GM19240 (cell line): ENCODE results near the gene IL12RB1.

Experiments used
- DNase-seq: peaks from one replicate; pipeline ENCODE4 v3.0.0; 2011; ENCODE audit warnings: low spot score; ENCODE audit not compliant: insufficient read length

The IL12RB1 gene

DNA sequence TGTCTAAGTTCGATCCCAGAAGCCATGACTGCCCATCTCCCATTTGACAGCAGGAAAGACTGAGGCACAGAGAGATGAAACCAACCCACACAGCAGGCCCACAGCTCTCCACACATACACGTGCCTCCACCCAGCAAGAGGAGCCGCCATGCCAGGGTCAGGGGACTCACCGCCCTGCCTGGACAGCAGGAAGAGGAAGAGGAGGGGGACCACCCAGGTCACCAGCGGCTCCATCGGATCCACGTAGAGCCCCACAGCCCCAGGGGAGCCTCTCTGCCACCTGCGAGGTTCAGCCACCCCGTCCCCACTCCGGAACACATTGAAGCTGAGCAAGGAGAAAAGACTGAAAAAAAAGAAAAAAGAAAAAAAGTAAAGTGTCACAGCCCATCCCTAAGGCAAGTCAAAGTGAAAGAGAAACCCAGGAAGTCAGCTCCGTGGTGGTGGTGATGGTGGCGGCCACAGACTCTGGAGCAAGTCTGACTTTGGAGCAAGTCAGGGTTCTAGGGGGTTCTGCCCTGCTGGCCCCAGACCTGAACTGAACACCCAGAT lies at the start of gene IL12RB1:
IL12RB1 (minus strand) TSS at position 345 of the 549 bp plus-strand sequence; CDS start at position 234, 111 bp downstream.
- DNase-seq, result peak; percentile 51

GRCh38 chr19:18135712-18136584 lies 49.2 kb upstream of the IL12RB1 start:
- DNase-seq, result no peak

GRCh38 chr19:18131841-18132596 lies 45.3 kb upstream of the IL12RB1 start:
- no peak for DNase-seq

GRCh38 chr19:18130523-18131242 lies 43.9 kb upstream of the IL12RB1 start:
- DNase-seq, result no peak

DNA sequence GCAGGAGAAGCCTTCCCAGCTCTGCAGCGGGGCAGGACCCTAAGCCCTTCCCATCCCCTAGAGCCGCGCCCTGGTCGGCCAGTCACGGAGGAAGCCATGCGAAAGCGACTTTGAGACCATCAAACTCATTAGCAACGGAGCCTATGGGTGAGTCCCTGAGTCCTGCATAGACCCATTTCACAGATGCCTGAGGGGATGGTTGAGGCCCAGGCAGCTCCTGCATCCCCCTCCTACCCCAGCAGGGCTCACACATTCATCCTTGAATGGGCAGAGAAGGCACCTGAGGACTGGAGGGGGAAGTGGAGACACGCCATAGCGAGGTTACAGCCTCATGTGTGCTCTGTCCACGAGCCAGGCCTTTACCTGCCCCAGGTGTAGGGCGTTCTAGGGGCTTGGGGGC lies 42.1 kb upstream of the IL12RB1 start:
- no peak for DNase-seq

GRCh38 chr19:18128044-18128443 lies 41.3 kb upstream of the IL12RB1 start:
- DNase-seq, result no peak

DNA sequence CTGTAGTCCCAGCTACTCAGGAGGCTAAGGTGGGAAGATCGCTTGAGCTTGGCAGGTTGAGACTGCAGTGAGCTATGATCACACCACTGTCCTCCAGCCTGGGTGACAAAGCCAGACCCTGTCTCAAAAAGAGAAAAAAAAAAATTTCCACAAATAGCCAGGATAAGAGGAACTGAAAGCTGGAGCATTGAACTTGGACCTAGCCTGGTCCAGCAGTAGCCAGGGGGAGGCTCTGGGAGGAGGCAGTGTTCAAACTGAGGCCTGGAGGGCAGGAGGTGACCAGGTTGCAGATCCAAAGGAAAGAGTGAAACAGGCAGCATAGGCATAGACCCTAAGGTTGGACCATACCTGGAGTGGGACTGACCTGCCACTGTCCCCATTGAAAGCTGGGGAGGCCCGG lies 39.4 kb upstream of the IL12RB1 start:
- DNase-seq, result no peak

- DNase-seq, result no peak
Measured at GRCh38 chr19:18123819-18124218, 37.1 kb upstream of the IL12RB1 start.

DNA sequence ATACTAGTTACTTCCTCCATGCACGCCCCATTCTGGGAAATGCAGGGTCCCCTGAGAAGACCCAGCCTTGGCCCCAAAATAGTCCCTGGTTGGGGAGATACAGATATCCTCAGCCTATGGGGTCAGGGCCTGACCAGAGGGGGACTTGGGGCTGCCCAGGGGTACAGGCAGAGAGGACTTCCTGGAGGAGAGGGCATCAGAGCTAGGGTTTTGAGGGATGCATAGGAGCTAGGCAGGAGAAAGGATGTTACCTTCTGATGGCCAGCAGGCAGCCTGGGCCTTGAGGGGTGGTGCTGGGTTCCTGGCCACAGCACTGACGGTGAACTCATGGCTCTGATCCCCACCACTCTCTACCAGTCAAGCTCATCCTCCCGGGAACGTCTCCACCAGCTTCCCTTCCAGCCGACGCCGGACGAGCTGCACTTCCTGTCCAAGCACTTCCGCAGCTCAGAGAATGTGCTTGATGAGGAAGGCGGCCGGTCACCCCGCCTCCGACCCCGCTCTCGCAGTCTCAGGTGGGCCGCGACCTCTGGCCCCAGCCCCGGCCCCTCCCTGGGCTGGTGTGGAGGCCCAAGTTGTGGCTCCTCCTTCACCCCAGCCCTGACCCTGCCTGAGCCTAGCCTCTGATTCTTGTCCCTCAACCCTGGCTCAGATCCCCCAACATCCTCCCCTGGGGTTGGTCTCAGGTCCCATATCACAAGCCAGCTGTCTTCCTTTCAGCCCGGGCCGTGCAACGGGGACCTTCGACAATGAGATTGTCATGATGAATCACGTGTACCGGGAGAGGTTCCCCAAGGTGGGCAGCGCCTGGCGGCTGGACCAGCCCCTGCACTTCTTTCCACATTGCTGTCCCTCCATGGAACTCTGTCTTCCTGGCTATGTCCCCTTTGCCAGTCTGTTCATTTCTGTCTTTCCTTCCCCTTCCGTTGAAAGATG lies 36.4 kb upstream of the IL12RB1 start:
- DNase-seq, result no peak

DNA sequence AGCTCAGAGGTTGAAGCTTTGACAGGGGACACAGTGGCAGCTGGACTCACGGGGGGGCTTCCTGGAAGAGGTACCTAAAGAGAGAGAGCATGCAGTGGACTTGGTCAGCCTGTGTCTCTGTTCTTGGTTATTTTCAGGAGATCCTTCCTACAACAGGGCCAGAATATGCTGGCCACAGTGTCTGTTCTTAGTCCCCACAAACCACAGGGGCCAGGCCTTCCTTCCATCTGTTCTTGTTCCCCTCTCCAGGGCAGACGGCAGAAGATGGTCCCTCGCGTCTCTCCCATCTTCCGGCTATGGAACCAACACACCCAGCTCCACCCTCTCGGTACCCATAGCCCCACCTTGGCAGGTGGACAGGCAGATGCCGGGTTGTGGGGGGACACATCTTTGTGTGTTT lies 35.7 kb upstream of the IL12RB1 start:
- DNase-seq, result no peak

GRCh38 chr19:18121166-18121565 lies 34.4 kb upstream of the IL12RB1 start:
- DNase-seq, result no peak

DNA sequence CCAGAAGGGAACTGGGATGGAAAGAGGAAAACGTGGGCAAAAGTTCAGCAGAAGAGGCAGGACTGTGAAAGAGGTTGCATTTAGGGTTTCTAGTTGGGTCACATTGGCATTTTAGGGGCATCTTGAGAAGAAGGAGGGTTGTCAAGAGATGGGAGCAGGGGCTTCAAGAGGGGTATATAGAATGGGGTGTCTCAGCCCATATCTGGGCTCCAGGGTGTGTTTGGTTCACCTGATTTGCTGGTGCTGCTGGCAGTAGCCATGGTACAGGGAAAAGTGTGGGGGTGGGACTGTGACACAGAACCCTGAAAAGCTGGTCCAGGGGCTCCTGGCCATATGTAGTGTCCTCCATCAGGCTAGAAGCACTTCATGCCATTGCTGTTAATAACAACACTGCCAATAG lies 33.4 kb upstream of the IL12RB1 start:
- DNase-seq, result no peak

GRCh38 chr19:18119717-18120105 lies 33.0 kb upstream of the IL12RB1 start:
- no peak for DNase-seq

- DNase-seq, result peak; percentile 56
Measured at GRCh38 chr19:18119013-18119716, 32.4 kb upstream of the IL12RB1 start.

- no peak for DNase-seq
Measured at GRCh38 chr19:18118420-18119012, 31.8 kb upstream of the IL12RB1 start.

DNA sequence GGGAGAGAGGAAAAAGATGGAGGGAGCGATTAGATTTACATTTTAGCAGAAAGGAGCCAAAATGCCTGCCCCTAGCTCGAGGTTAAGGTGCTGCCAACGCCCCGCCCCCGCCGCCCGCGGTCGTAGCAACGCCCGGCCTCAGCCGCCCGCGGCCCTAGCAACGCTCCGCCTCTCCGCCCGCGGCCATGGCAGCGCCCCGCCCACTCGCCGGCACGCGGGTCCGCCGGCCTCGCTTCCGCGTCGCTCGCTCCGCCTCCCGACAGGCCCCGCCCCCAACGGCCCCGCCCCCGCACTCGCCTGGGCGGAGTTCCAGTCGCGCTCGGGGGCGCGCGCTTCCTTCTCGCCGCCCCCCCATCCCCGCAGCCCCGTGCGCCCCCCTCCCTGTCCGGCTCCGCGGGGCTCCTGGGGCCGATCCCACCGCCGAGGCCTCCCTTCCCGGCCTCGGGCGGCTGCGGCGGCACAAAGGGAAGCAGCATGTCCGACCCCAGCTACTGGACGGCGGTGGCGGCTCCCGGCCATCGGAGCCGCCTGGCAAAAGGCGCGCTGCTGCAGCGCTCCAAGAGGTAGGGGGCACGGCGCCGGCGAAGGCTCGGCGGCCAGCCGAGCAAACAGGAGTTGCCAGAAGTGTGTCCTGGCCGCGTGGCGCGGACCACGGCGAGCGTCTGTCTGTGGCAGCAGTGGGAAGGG lies 31.1 kb upstream of the IL12RB1 start:
- DNase-seq, result peak; percentile 96

GRCh38 chr19:18117364-18117691 lies 30.6 kb upstream of the IL12RB1 start:
- DNase-seq, result no peak

DNA sequence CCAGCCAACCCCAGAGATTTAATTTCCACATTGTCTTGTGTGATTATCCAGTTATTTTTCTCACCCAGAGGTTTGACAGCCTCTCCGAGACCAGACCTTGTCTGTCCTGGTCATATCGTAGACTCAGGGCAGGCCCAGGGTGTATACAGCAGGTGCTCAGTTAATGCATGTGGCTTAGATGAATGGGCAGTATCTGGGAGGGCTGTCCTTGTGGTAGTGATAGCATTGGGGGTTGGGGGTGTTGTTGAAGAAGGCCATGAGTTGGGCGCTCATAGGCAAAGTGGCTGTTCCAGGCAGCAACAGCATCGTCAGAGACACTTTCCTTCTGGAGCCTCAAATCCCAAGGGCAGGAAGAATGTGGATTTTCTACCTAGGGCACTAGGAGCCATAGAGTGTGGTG lies 27.7 kb upstream of the IL12RB1 start:
- DNase-seq, result no peak

DNA sequence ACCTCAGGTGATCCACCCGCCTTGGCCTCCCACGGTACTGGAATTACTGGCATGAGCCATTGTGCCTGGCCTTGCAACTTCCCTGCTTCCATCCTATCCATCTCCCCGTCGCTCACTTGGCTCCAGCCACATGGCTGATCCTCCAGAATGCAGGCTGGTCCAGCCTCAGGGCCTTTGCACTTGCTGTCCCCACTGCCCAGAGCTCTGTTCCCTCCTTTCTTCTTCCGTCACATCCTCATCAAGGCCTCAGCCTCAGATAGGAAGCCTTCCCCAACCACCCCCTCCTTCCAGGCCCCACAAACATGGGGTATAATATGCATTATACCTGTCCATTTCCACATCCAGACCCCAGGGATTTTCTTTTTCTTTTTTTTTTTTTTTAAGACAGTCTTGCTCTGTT lies 27.1 kb upstream of the IL12RB1 start:
- DNase-seq, result no peak
